D721Med (cell line): ENCODE data around the gene GLB1L.

Experiments
- DNase-seq: peaks from one replicate; pipeline ENCODE4 v3.0.0; 2011; ENCODE audit warnings: low spot score; ENCODE audit not compliant: insufficient read length
- FAIRE-seq: peaks from 2 replicates; lab custom pipeline; 2011; peaks lifted over from hg19 to GRCh38; lab: Jason Lieb, UNC
- TF ChIP-seq, protein P1 (sequence below): IDR thresholded peaks from 2 replicates; pipeline ENCODE4 v1.5.1; 2012; ENCODE audit warnings: mild to moderate bottlenecking, control low read depth; ENCODE audit not compliant: insufficient read depth; ENCODE audit errors: missing control alignments

The GLB1L gene

DNA sequence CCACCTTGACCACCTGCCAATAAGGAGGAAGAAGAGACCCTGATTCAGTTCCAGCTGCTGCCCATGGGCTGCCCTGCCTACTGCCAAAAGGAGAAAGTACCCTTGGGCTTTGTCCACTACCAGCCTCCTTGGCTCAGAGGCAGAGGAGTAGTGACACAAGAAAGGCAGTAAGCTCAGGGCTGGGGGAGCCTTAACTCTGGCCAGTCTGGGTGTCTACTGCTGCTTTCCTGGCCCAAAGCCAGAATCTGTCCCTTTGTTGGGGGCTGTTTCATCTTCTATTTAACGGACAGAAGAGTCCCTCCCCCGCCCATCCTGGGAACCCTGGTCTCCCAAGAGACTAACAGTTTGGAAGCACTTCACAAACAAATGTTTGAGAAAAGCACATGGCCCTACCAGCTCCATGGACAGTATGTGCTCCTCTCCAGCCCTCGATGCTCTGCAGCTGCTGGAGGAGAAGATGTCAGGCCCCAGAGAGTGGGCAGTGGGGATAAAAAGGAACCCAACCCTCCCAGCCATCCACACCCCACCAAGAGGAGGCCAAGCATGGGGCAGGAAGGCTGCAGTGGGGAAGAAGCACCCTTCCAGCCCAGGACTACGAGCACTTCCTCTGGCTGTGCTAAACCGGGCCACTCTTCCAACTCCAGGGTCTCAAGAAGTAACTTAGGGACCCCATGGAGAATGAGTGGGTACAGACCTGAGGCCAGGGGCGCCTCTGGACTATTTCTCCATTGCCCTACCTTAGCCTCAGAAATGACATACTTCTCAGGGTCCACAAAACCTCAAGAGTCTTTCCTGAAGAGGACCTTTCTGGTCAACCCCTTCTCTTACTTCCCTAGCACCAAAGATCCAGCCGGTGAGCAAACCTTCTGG, 17.0 kb downstream of the GLB1L start:
- DNase-seq, result no peak
- TF ChIP-seq, protein P1, sequence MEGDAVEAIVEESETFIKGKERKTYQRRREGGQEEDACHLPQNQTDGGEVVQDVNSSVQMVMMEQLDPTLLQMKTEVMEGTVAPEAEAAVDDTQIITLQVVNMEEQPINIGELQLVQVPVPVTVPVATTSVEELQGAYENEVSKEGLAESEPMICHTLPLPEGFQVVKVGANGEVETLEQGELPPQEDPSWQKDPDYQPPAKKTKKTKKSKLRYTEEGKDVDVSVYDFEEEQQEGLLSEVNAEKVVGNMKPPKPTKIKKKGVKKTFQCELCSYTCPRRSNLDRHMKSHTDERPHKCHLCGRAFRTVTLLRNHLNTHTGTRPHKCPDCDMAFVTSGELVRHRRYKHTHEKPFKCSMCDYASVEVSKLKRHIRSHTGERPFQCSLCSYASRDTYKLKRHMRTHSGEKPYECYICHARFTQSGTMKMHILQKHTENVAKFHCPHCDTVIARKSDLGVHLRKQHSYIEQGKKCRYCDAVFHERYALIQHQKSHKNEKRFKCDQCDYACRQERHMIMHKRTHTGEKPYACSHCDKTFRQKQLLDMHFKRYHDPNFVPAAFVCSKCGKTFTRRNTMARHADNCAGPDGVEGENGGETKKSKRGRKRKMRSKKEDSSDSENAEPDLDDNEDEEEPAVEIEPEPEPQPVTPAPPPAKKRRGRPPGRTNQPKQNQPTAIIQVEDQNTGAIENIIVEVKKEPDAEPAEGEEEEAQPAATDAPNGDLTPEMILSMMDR, result no peak
- FAIRE-seq, result no peak

DNA sequence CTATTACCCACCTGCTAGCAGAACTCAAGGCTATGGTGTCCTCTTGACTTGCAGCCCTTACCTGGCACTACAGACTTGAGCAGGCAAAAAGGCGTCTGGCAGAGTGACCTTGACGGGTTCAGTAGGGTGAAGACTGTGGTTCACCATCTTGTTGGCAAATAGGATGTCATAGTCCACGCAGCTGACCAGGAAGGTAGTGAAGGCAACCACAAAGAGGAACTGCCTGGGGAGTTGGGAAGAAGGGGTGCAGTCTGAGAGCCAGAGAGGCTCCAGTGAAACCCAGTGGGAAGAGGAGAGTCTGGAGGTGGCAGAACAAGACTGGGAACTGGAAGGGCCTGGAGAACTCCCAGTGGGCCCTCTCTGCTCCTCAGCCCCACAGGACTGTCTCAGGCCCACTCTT, 19.9 kb downstream of the GLB1L start:
- TF ChIP-seq, protein P1, result no peak
- FAIRE-seq, result no peak

DNA sequence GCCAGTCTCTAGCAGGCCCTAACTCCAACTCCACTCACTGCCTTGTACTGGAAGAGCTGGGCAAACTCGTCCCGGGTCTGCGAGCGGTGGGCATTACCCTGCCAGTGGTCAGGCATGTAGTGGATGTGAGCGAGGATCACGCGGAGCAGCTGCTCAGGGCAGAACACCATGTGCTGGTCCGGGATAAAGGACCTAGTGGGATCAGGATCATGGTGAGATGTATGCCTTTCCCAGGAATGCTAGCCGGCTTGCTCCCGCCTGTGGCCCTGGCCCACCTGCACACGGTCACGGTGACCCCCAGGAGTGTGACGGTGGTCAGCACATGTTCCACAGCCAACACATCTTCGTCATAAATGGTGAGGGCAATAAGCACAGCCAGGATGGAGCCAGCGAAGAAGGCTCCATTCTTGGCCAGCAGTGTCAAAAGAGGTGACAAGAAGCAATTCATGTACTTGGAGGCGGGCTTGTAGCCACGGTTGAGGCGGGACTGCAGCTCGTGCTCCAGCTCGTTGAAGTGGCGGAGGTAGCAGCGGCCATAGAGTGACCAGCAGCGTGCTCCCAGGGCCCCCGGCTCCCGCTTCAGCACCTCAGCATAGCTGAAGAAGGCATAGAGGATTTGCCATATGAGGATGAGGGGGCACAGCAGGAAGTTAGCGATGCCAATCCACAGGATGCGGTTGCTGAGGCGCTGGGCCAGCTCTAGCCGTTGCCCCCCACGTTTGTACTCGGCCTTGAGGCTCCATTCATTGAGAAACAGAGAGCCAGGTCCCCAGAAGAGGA, 21.2 kb downstream of the GLB1L start:
- no peak for DNase-seq
- TF ChIP-seq, protein P1, result no peak
- no peak for FAIRE-seq

More for the DNA sequence above, 19.9 kb downstream of the GLB1L start:
- DNase-seq, result no peak

DNA sequence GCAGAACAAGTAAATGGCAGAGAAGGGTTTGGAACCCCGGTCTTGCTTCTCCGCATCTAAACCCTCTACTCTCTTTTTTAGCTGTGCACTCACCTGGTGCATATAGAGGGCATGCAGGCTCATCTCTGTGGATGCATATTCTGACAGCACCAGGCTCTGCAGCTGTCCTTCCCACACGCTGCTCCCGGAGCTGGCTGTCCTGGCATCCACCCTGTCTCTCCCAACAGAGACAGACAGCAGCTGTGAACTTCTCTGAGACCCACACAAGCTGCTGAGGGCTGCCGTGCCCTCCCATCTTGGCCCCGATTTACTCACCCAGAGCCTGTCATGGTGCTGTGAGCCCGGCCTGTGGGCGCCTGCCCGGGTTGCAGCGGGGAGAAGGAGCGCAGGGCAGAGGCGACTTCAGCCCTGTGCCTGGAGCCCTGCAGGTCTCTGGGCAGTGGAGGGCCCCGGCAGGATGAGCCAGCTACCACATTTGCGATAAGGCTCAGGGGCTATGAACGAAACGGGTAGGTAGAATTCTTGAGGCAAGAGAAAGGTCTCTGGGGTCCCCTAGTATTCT, 23.2 kb downstream of the GLB1L start:
- TF ChIP-seq, protein P1, result no peak
- DNase-seq, result no peak
- no peak for FAIRE-seq

DNA sequence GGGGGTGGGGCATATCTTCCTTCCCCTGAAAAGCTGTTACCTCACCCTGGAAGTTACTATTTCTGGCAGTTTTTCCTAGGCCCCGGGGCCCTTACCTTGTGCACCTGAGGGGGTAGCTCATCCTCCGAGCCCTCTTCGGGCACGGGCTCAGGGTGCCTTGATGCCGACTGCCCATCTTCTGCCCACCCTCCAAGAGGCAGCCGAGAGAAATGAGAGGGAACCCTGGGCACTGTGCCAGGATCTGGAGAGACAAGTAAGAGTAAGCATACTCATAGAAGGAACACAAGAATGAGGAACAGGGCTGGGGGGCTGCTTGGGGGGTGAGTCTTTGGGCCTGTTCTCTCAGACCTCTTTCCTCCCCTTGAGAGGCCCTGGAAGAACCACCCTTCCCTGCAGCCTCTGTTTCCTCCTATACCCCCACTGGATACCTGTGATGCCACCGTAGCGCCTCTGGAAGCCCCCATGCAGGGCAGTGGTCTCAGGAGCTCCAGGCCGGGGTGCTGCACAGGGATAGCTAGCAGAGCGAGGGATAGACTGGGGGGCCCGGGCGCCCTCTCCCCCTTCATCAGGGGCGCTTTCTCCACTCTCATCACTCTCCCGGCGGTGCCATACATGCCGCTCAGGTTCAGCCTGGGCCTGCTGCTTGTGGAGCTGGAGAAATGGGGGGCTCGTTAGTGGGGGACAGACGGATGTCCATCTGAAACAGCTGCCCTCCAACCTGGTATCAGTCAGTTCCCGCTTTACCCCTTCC, 24.4 kb downstream of the GLB1L start:
- no peak for FAIRE-seq

More for the DNA sequence above, 24.4 kb downstream of the GLB1L start:
- DNase-seq, result no peak
- TF ChIP-seq, protein P1, result no peak
